ENCODE results near the gene LCP2. TPM values are rescaled to one million over a fixed set of nuclear protein-coding genes. Genes with fewer than 3 reads are reported as not detected.

Gene LCP2
- total and polyA plus RNA-seq, 2 donors (not counting 1 experiment from before 2014, with no cell fraction given): not detected

GRCh38 chr5:170233358-170233892, 64.2 kb downstream of the LCP2 start:
- no peak for DNase-seq (ENCODE audit: low read depth in 2 of 2)
- no peak overlapping the region for H3K27ac ChIP-seq (ENCODE audit: insufficient read depth, low read length)
- H3K9me3 ChIP-seq (ENCODE audit: control insufficient read depth, insufficient read depth, low read depth, low read length): no peaks in the 10 kb centered on the region
- no peaks in the 10 kb centered on the region for H3K4me1 ChIP-seq (ENCODE audit: control insufficient read depth, extremely low read depth, insufficient read depth, low read length)
- no peaks in the 10 kb centered on the region for H3K36me3 ChIP-seq (ENCODE audit: control insufficient read depth, insufficient read depth, low read length)
- H3K27me3 ChIP-seq (ENCODE audit: control insufficient read depth, insufficient read depth, low read length): no peaks in the 10 kb centered on the region
- TF ChIP-seq EZH2 (IDR thresholded peaks at IDR 0.05; ENCODE audit: low read length, missing control alignments): no peak
- TF ChIP-seq, protein P1, sequence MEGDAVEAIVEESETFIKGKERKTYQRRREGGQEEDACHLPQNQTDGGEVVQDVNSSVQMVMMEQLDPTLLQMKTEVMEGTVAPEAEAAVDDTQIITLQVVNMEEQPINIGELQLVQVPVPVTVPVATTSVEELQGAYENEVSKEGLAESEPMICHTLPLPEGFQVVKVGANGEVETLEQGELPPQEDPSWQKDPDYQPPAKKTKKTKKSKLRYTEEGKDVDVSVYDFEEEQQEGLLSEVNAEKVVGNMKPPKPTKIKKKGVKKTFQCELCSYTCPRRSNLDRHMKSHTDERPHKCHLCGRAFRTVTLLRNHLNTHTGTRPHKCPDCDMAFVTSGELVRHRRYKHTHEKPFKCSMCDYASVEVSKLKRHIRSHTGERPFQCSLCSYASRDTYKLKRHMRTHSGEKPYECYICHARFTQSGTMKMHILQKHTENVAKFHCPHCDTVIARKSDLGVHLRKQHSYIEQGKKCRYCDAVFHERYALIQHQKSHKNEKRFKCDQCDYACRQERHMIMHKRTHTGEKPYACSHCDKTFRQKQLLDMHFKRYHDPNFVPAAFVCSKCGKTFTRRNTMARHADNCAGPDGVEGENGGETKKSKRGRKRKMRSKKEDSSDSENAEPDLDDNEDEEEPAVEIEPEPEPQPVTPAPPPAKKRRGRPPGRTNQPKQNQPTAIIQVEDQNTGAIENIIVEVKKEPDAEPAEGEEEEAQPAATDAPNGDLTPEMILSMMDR (conservative IDR thresholded peaks at IDR 0.05 in 1 of 2, IDR thresholded peaks at IDR 0.05 in 1 of 2; ENCODE audit: low read depth in 1 of 2, low read length in 2 of 2): no peak
- H3K9ac ChIP-seq (ENCODE audit: insufficient read depth, low read length): no peak overlapping the region
- H3K79me2 ChIP-seq (ENCODE audit: control insufficient read depth, insufficient read depth, low read length): no peaks in the 10 kb centered on the region
- no peak overlapping the region for H3K4me3 ChIP-seq (replicated peaks in 1 of 4; ENCODE audit: control extremely low read depth in 1 of 4, insufficient read depth in 1 of 4, low read depth in 3 of 4, low read length in 4 of 4)
- no peak overlapping the region for H3K4me2 ChIP-seq (ENCODE audit: extremely low read depth, insufficient read depth, low read length)
- H2AFZ ChIP-seq (ENCODE audit: low read length): no peak overlapping the region
- H4K20me1 ChIP-seq (ENCODE audit: control insufficient read depth, extremely low read depth, insufficient read depth, low read length): no peaks in the 10 kb centered on the region

DNA sequence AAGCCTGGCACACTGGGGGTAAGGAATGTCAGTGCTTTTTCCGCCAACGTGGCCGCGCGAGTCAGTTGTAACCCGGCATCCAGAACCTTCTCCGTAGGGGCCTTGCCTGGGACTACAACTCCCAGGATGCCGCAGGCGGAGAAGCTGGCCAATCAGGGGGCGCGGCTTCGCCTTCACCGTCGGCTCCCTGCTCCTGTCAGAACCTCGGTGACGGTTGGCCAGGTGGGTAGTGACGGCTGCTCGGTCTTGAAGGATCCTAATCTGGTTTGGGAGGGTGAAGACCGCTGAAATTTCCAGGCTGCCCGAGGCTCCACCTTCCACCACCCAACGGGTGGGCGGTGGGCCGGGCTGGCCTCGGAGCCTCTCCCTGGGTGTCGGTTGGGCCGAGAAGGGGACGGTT, 64.8 kb downstream of the LCP2 start, which contains the start of gene C5orf58:
TSS of gene C5orf58 (plus strand) at position 200 of the 400 bp plus-strand sequence. CDS start 1,992 bp downstream, outside the sequence.
- no peak for TF ChIP-seq EZH2 (IDR thresholded peaks at IDR 0.05; ENCODE audit: low read length, missing control alignments)
- TF ChIP-seq, protein P1 (conservative IDR thresholded peaks at IDR 0.05 in 1 of 2, IDR thresholded peaks at IDR 0.05 in 1 of 2; ENCODE audit: low read depth in 1 of 2, low read length in 2 of 2): no peak
- Histone ChIP-seq H3K4me1 (ENCODE audit: control insufficient read depth, extremely low read depth, insufficient read depth, low read length) (no peaks in the 10 kb centered on the region), H3K79me2 (ENCODE audit: control insufficient read depth, insufficient read depth, low read length) (no peaks in the 10 kb centered on the region), H3K9ac (ENCODE audit: insufficient read depth, low read length) (no peak within 1 kb of the TSS), H3K9me3 (ENCODE audit: control insufficient read depth, insufficient read depth, low read depth, low read length) (no peaks in the 10 kb centered on the region), H4K20me1 (ENCODE audit: control insufficient read depth, extremely low read depth, insufficient read depth, low read length) (no peaks in the 10 kb centered on the region), H3K36me3 (ENCODE audit: control insufficient read depth, insufficient read depth, low read length) (no peaks in the 10 kb centered on the region), H3K27ac (ENCODE audit: insufficient read depth, low read length) (no peak within 1 kb of the TSS), H2AFZ (ENCODE audit: low read length) (no peak within 1 kb of the TSS), H3K4me2 (ENCODE audit: extremely low read depth, insufficient read depth, low read length) (no peak within 1 kb of the TSS), H3K4me3 (replicated peaks in 1 of 4; ENCODE audit: control extremely low read depth in 1 of 4, insufficient read depth in 1 of 4, low read depth in 3 of 4, low read length in 4 of 4) (no peak within 1 kb of the TSS), H3K27me3 (ENCODE audit: control insufficient read depth, insufficient read depth, low read length) (no peaks in the 10 kb centered on the region)
- DNase-seq (ENCODE audit: low read depth in 2 of 2): no peak

GRCh38 chr5:170228762-170229435, 68.7 kb downstream of the LCP2 start:
- Histone ChIP-seq H3K79me2 (ENCODE audit: control insufficient read depth, insufficient read depth, low read length) (no peaks in the 10 kb centered on the region), H3K9ac (ENCODE audit: insufficient read depth, low read length) (no peak overlapping the region), H3K27ac (ENCODE audit: insufficient read depth, low read length) (no peak overlapping the region), H3K36me3 (ENCODE audit: control insufficient read depth, insufficient read depth, low read length) (no peaks in the 10 kb centered on the region), H2AFZ (ENCODE audit: low read length) (no peak overlapping the region), H3K27me3 (ENCODE audit: control insufficient read depth, insufficient read depth, low read length) (no peaks in the 10 kb centered on the region), H3K4me3 (replicated peaks in 1 of 4; ENCODE audit: control extremely low read depth in 1 of 4, insufficient read depth in 1 of 4, low read depth in 3 of 4, low read length in 4 of 4) (no peak overlapping the region), H3K9me3 (ENCODE audit: control insufficient read depth, insufficient read depth, low read depth, low read length) (no peaks in the 10 kb centered on the region), H4K20me1 (ENCODE audit: control insufficient read depth, extremely low read depth, insufficient read depth, low read length) (no peaks in the 10 kb centered on the region), H3K4me2 (ENCODE audit: extremely low read depth, insufficient read depth, low read length) (no peak overlapping the region), H3K4me1 (ENCODE audit: control insufficient read depth, extremely low read depth, insufficient read depth, low read length) (no peaks in the 10 kb centered on the region)
- TF ChIP-seq, protein P1 (conservative IDR thresholded peaks at IDR 0.05 in 1 of 2, IDR thresholded peaks at IDR 0.05 in 1 of 2; ENCODE audit: low read depth in 1 of 2, low read length in 2 of 2): no peak
- no peak for TF ChIP-seq EZH2 (IDR thresholded peaks at IDR 0.05; ENCODE audit: low read length, missing control alignments)
- no peak for DNase-seq (ENCODE audit: low read depth in 2 of 2)

Data from fibroblast of lung (primary cell).